Measurements from ENCODE around the gene ANTXRL.

GRCh38 chr10:46298477-46299285 is 11.9 kb downstream of the ANTXRL start:
- TF ChIP-seq CTCF (IDR thresholded peaks at IDR 0.05), result no peak
- TF ChIP-seq EP300 (IDR thresholded peaks at IDR 0.05; ENCODE audit: low read depth), result no peak
- TF ChIP-seq POLR2A (IDR thresholded peaks at IDR 0.05), result no peak
- no peak for TF ChIP-seq POLR2AphosphoS5 (IDR thresholded peaks at IDR 0.05)

Measured in transverse colon (tissue), 4 donors.